Endothelial cell of umbilical vein (primary cell): ENCODE data around the gene DHRS12. TPM values are rescaled to one million over a fixed set of nuclear protein-coding genes. Genes with fewer than 3 reads are reported as not detected.

Experiments used
- BruUV-seq: library from RNA; stranded (reverse); fragments of 400-500 nt; replicated peaks from 2 replicates; lab custom pipeline; 2021; lab: Mats Ljungman, UMichigan
- CTCF ChIA-PET: fragments of 300-600, 350-600 bp; sonication (Branson Sonifier 250); formaldehyde crosslinking; loops from one replicate; lab custom pipeline; 2021; ENCODE audit warnings: antibody characterized with exemption, inconsistent platforms; lab: Charles Lee
- POLR2A ChIA-PET: fragments of 300-600, 350-600 bp; sonication (Branson Sonifier 250); formaldehyde crosslinking; loops from one replicate; lab custom pipeline; 2021; ENCODE audit warnings: antibody characterized with exemption, inconsistent platforms; lab: Charles Lee
- DNase-seq: peaks from one replicate; pipeline ENCODE4 v3.0.0-alpha.2; 2011; ENCODE audit warnings: low read depth, low spot score
- FAIRE-seq: peaks from 2 replicates; lab custom pipeline; 2011; peaks lifted over from hg19 to GRCh38; lab: Jason Lieb, UNC
- H2AFZ ChIP-seq: 2 replicates; pipeline ENCODE4 v1.6.0; 2012; ENCODE audit warnings: low read depth, low read length, control low read depth, inconsistent platforms
- H3K27ac ChIP-seq: 2 replicates; pipeline ENCODE4 v1.5.1; 2011; ENCODE audit warnings: low read depth, mild to moderate bottlenecking, control low read depth, low read length, moderate library complexity; ENCODE audit not compliant: insufficient read depth
- H3K27me3 ChIP-seq, 2 experiments: 2 replicates each; pipeline versions ENCODE4 v1.6.0 to v1.6.1; 2011; ENCODE audit warnings: low read length in 2 of 2, mixed read lengths in 1 of 2; ENCODE audit not compliant: control insufficient read depth in 2 of 2, insufficient read depth in 2 of 2
- H3K36me3 ChIP-seq, 2 experiments: 2 replicates in 1 of 2; 3 replicates in 1 of 2; pipeline ENCODE4 v1.5.1; 2011; ENCODE audit warnings: low read length in 2 of 2, mild to moderate bottlenecking in 1 of 2, moderate library complexity in 1 of 2; ENCODE audit not compliant: control insufficient read depth in 2 of 2, insufficient read depth in 2 of 2; ENCODE audit errors: extremely low read depth in 1 of 2
- H3K4me1 ChIP-seq: 3 replicates; pipeline ENCODE4 v1.5.1; 2011; ENCODE audit warnings: mild to moderate bottlenecking, low read length; ENCODE audit not compliant: control insufficient read depth, insufficient read depth; ENCODE audit errors: extremely low read depth
- H3K4me2 ChIP-seq: 2 replicates; pipeline ENCODE4 v1.6.1; 2011; ENCODE audit warnings: low read length, control low read depth, mixed read lengths; ENCODE audit not compliant: insufficient read depth
- H3K4me3 ChIP-seq, 3 experiments: fragments of 200-600 bp in 1 of 3; sonication (generic), shearing (Covaris generic) in 1 of 3; replicated peaks in 1 of 3; 2 replicates each; pipeline ENCODE4 v1.5.1; 2011 to 2016; ENCODE audit warnings: control low read depth in 3 of 3, low read length in 3 of 3, mild to moderate bottlenecking in 2 of 3, inconsistent platforms in 1 of 3, low read depth in 1 of 3, moderate library complexity in 1 of 3; ENCODE audit not compliant: insufficient read depth in 1 of 3
- H3K79me2 ChIP-seq: 2 replicates; pipeline ENCODE4 v1.6.0; 2012; ENCODE audit warnings: low read length, inconsistent platforms; ENCODE audit not compliant: control insufficient read depth, insufficient read depth
- H3K9ac ChIP-seq: replicated peaks from 2 replicates; pipeline ENCODE3; 2011; ENCODE audit warnings: low read length, control low read depth; ENCODE audit not compliant: insufficient read depth; ENCODE audit errors: extremely low read depth
- H3K9me1 ChIP-seq: replicated peaks from 3 replicates; pipeline ENCODE4 v1.6.0; 2011; ENCODE audit warnings: mild to moderate bottlenecking, low read length; ENCODE audit not compliant: control insufficient read depth, insufficient read depth; ENCODE audit errors: extremely low read depth
- H3K9me3 ChIP-seq: replicated peaks from 2 replicates; pipeline ENCODE4 v1.5.1; 2012; ENCODE audit warnings: low read length, inconsistent platforms; ENCODE audit not compliant: control insufficient read depth, insufficient read depth
- H4K20me1 ChIP-seq: replicated peaks from 2 replicates; pipeline ENCODE3; 2011; ENCODE audit warnings: mild to moderate bottlenecking, low read length; ENCODE audit not compliant: control insufficient read depth, insufficient read depth; ENCODE audit errors: extremely low read depth
- EZH2 ChIP-seq: IDR thresholded peaks from 2 replicates; pipeline ENCODE4 v1.6.1; 2012; ENCODE audit warnings: borderline replicate concordance, low read depth, mild to moderate bottlenecking, moderate library complexity, low read length, inconsistent platforms; ENCODE audit not compliant: severe bottlenecking
- FOS ChIP-seq: IDR thresholded peaks from 2 replicates; pipeline ENCODE4 v1.6.1; 2011; ENCODE audit warnings: mild to moderate bottlenecking, low read length, moderate library complexity, borderline replicate concordance; ENCODE audit not compliant: insufficient read depth
- GATA2 ChIP-seq: IDR thresholded peaks from 2 replicates; pipeline ENCODE4 v1.7.0; 2011; ENCODE audit warnings: low read depth, mild to moderate bottlenecking, moderate library complexity, mixed read lengths, low read length; ENCODE audit not compliant: insufficient read length, insufficient read depth
- JUN ChIP-seq: IDR thresholded peaks from 2 replicates; pipeline ENCODE4 v1.6.1; 2011; ENCODE audit warnings: borderline replicate concordance, low read depth; ENCODE audit not compliant: insufficient read length, insufficient read depth
- MYC ChIP-seq: IDR thresholded peaks from one replicate; pipeline ENCODE4 v1.6.1; 2011; ENCODE audit warnings: mild to moderate bottlenecking, low read depth, low read length
- POLR2A ChIP-seq: IDR thresholded peaks from 2 replicates; pipeline ENCODE4 v1.6.1; 2012; ENCODE audit warnings: low read depth, mild to moderate bottlenecking, control low read depth, low read length
- POLR2AphosphoS5 ChIP-seq: IDR thresholded peaks from 2 replicates; pipeline ENCODE4 v1.6.1; 2012; ENCODE audit warnings: low read depth, mild to moderate bottlenecking, control low read depth, low read length, moderate library complexity; ENCODE audit not compliant: insufficient read depth
- dilution Hi-C: fragments of 300-500 bp; cut with MboI; formaldehyde crosslinking; loops from one replicate; pipeline ENCODE4 v1.15.0; 2019; ENCODE audit warnings: low sequenced_read_pairs; ENCODE audit not compliant: extremely low pct_ligation_motif_present
- intact Hi-C: fragments of 100-400 bp; cut with micrococcal nuclease; formaldehyde crosslinking; loops from one replicate; pipeline ENCODE4 v1.10.0; 2022
- polyA plus RNA-seq, 4 experiments: library from polyadenylated mRNA; depleted of rRNA in 3 of 4; stranded (reverse) in 3 of 4; unstranded in 1 of 4; fragments of >200 nt; gene quantifications; 2 replicates each; pipeline versions ENCODE4 v1.2.1 to v1.2.3, GENCODE V29; 2011 to 2012; ENCODE audit warnings: missing spikeins in 1 of 4
- total RNA-seq: library from RNA; stranded (reverse); gene quantifications from 2 replicates; pipeline ENCODE4 v1.2.3, GENCODE V29; 2021
- TF ChIP-seq, protein P1 (sequence below), 2 donors: IDR thresholded peaks; 1 replicate in 1 of 2; 2 replicates in 1 of 2; pipeline ENCODE4 v1.5.1; 2011; ENCODE audit warnings: low read length in 2 of 2, mild to moderate bottlenecking in 2 of 2, moderate library complexity in 2 of 2, control low read depth in 1 of 2, inconsistent platforms in 1 of 2, low read depth in 1 of 2; ENCODE audit not compliant: insufficient read depth in 1 of 2; ENCODE audit errors: extremely low read depth in 1 of 2
- TF ChIP-seq, protein P2 (sequence below): IDR thresholded peaks from 2 replicates; pipeline ENCODE4 v1.6.1; 2011; ENCODE audit not compliant: insufficient read depth, insufficient read length

DHRS12 gene
- total and polyA plus RNA-seq, 2 donors (not counting 3 experiments of a cell fraction or from before 2014, with no cell fraction given): 8.9 to 9.1 TPM

- FAIRE-seq: no peak
- H3K4me2 ChIP-seq: no peak overlapping the region
- H3K9me1 ChIP-seq: no peaks in the 10 kb centered on the region
- no peak overlapping the region for H3K9ac ChIP-seq
- CTCF ChIA-PET: no interaction called here
- no peak for DNase-seq
- POLR2A ChIA-PET: no interaction called here
- dilution Hi-C loops: no loop called here
- H2AFZ ChIP-seq: no peak overlapping the region
- H3K36me3 ChIP-seq: no peaks in the 10 kb centered on the region
- no peaks in the 10 kb centered on the region for H3K9me3 ChIP-seq
- no TSS peak for BruUV-seq
- TF ChIP-seq JUN (no peak), POLR2AphosphoS5 (no peak), FOS (no peak)
- TF ChIP-seq, protein P1, sequence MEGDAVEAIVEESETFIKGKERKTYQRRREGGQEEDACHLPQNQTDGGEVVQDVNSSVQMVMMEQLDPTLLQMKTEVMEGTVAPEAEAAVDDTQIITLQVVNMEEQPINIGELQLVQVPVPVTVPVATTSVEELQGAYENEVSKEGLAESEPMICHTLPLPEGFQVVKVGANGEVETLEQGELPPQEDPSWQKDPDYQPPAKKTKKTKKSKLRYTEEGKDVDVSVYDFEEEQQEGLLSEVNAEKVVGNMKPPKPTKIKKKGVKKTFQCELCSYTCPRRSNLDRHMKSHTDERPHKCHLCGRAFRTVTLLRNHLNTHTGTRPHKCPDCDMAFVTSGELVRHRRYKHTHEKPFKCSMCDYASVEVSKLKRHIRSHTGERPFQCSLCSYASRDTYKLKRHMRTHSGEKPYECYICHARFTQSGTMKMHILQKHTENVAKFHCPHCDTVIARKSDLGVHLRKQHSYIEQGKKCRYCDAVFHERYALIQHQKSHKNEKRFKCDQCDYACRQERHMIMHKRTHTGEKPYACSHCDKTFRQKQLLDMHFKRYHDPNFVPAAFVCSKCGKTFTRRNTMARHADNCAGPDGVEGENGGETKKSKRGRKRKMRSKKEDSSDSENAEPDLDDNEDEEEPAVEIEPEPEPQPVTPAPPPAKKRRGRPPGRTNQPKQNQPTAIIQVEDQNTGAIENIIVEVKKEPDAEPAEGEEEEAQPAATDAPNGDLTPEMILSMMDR (IDR thresholded peaks at IDR 0.05; ENCODE audit: extremely low read depth in 1 of 2, insufficient read depth in 1 of 2, low read depth in 1 of 2, low read length in 2 of 2): no peak
- H3K27ac ChIP-seq: no peak overlapping the region
- no peak overlapping the region for H3K4me3 ChIP-seq
- H4K20me1 ChIP-seq: no peaks in the 10 kb centered on the region
- intact Hi-C loops: no loop called here
- H3K79me2 ChIP-seq: no peaks in the 10 kb centered on the region
- peaks cover 6 to 11% of the 10 kb centered on the region in 2 experiments for H3K27me3 ChIP-seq
- H3K4me1 ChIP-seq: no peaks in the 10 kb centered on the region
These were observed 37.8 kb upstream of the DHRS12 start for GRCh38 chr13:51841732-51842131.

DNA sequence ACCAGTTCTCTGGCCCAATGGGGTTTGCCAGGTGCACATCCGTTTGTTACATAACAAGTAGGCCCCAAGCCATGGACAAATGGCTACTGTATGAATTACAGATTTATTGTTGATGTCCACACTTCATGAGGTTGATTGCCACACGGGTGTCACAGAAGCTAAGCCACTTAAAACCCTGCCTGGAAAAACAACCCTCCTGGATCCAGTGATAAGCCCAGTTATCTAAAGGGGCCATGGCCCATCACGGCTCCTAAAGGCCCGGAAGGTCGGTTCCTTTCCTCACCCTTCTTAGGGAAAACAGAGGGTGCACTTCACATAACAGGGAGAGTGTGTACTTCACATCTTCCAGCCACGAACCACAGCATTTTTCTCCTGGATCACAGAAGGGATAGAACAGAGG lies 37.0 kb upstream of the DHRS12 start:
- FAIRE-seq (no peak), DNase-seq (no peak)
- H3K9me3 ChIP-seq: no peaks in the 10 kb centered on the region
- dilution Hi-C loops (no loop called here), intact Hi-C loops (no loop called here)
- H3K9me1 ChIP-seq: no peaks in the 10 kb centered on the region
- no peaks in the 10 kb centered on the region for H4K20me1 ChIP-seq
- CTCF ChIA-PET: interaction anchor here (0.6 kb wide), 1 partner anchor 25 kb away, joined by 3 read pairs; no protein-coding TSS in a partner anchor
- H3K27me3 ChIP-seq: peaks cover 6 to 11% of the 10 kb centered on the region in 2 experiments
- no peak overlapping the region for H3K4me2 ChIP-seq
- POLR2A ChIA-PET: no interaction called here
- no peaks in the 10 kb centered on the region for H3K4me1 ChIP-seq
- no peaks in the 10 kb centered on the region for H3K36me3 ChIP-seq
- H3K9ac ChIP-seq: no peak overlapping the region
- TF ChIP-seq, protein P1 (IDR thresholded peaks at IDR 0.05; ENCODE audit: extremely low read depth in 1 of 2, insufficient read depth in 1 of 2, low read depth in 1 of 2, low read length in 2 of 2): no peak
- no peak for TF ChIP-seq POLR2A
- TF ChIP-seq EZH2: no peak
- TF ChIP-seq, protein P2, sequence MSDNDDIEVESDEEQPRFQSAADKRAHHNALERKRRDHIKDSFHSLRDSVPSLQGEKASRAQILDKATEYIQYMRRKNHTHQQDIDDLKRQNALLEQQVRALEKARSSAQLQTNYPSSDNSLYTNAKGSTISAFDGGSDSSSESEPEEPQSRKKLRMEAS: no peak
- no peak for TF ChIP-seq MYC
- TF ChIP-seq JUN: no peak
- no peak for TF ChIP-seq FOS
- no peak for TF ChIP-seq GATA2
- TF ChIP-seq POLR2AphosphoS5: no peak
- no peak overlapping the region for H2AFZ ChIP-seq
- no peaks in the 10 kb centered on the region for H3K79me2 ChIP-seq
- BruUV-seq: no TSS peak
- H3K27ac ChIP-seq: no peak overlapping the region
- H3K4me3 ChIP-seq: no peak overlapping the region
